B cell (primary cell): ENCODE data around the gene RPRD1A. TPM values are rescaled to one million over a fixed set of nuclear protein-coding genes. Genes with fewer than 3 reads are reported as not detected.

ENCODE experiments used
- ATAC-seq: fragments of 200-7000 bp; cut with Tn5 transposase; one replicate; pipeline ENCODE4 v1.10.0; 2021; ENCODE audit warnings: low read depth, mild to moderate bottlenecking, moderate number of reproducible peaks, moderate library complexity
- CTCF ChIA-PET: fragments of 350-600 bp; sonication (Branson Sonifier 250); formaldehyde crosslinking; loops from one replicate; lab custom pipeline; 2021; ENCODE audit warnings: antibody characterized with exemption, inconsistent platforms; lab: Charles Lee
- POLR2A ChIA-PET: fragments of 350-600 bp; sonication (Branson Sonifier 250); formaldehyde crosslinking; loops from one replicate; lab custom pipeline; 2021; ENCODE audit warnings: antibody characterized with exemption; lab: Charles Lee
- DNase-seq: peaks from one replicate; pipeline ENCODE4 v3.0.0; 2013
- H2AFZ ChIP-seq: 2 replicates; pipeline ENCODE4 v1.6.1; 2012; ENCODE audit warnings: mild to moderate bottlenecking, low read depth, low read length; ENCODE audit not compliant: insufficient read depth, poor library complexity, severe bottlenecking
- H3K27ac ChIP-seq, 2 donors: 1 replicate in 1 of 2; 2 replicates in 1 of 2; pipeline ENCODE4 v1.5.1; 2012 to 2013; ENCODE audit warnings: low read length in 2 of 2, mild to moderate bottlenecking in 2 of 2, moderate library complexity in 1 of 2
- H3K27me3 ChIP-seq, 4 experiments: fragments of 200-600 bp in 1 of 4; sonication (generic) in 1 of 4; replicated peaks in 1 of 4; 1 replicate in 2 of 4; 2 replicates in 2 of 4; pipeline versions ENCODE4 v1.6.1 to v1.7.0; 2013 to 2016; ENCODE audit warnings: low read length in 3 of 4, mild to moderate bottlenecking in 2 of 4, mixed read lengths in 1 of 4, moderate library complexity in 1 of 4; ENCODE audit not compliant: insufficient read depth in 4 of 4, control insufficient read depth in 3 of 4; ENCODE audit errors: control extremely low read depth in 1 of 4
- H3K36me3 ChIP-seq, 2 experiments: replicated peaks in 1 of 2; 1 replicate in 1 of 2; 2 replicates in 1 of 2; pipeline versions ENCODE4 v1.6.1 to v1.7.1; 2013; ENCODE audit warnings: low read length in 1 of 2; ENCODE audit not compliant: insufficient read depth in 2 of 2, control insufficient read depth in 1 of 2; ENCODE audit errors: control extremely low read depth in 1 of 2, extremely low read depth in 1 of 2
- H3K4me1 ChIP-seq, 2 donors: fragments of 200-600 bp in 1 of 2; sonication (generic) in 1 of 2; 1 replicate in 1 of 2; 2 replicates in 1 of 2; pipeline versions ENCODE4 v1.5.1 to v1.6.1; 2013 to 2017; ENCODE audit warnings: low read length in 2 of 2; ENCODE audit not compliant: control insufficient read depth in 2 of 2, insufficient read depth in 2 of 2
- H3K4me2 ChIP-seq: replicated peaks from 2 replicates; pipeline ENCODE3; 2012; ENCODE audit warnings: mild to moderate bottlenecking, low read depth, low read length; ENCODE audit not compliant: poor library complexity, severe bottlenecking
- H3K4me3 ChIP-seq, 5 experiments: fragments of 200-600 bp in 1 of 5; sonication (generic) in 1 of 5; 1 replicate in 3 of 5; 2 replicates in 2 of 5; pipeline versions ENCODE4 v1.5.1 to v1.7.0; 2011 to 2016; ENCODE audit warnings: low read length in 4 of 5, mild to moderate bottlenecking in 4 of 5, low read depth in 2 of 5, control low read depth in 1 of 5, moderate library complexity in 1 of 5; ENCODE audit not compliant: insufficient read depth in 1 of 5; ENCODE audit errors: control extremely low read depth in 1 of 5, extremely low read depth in 1 of 5
- H3K79me2 ChIP-seq: fragments of 200-600 bp; sonication (generic); one replicate; pipeline ENCODE4 v1.6.0; 2016; ENCODE audit warnings: low read length; ENCODE audit not compliant: control insufficient read depth, insufficient read depth
- H3K9ac ChIP-seq: fragments of 200-600 bp; sonication (generic); 2 replicates; pipeline ENCODE4 v1.6.1; 2017; ENCODE audit warnings: mild to moderate bottlenecking, low read length, moderate library complexity
- H3K9me3 ChIP-seq, 3 donors: one replicate each; pipeline versions ENCODE4 v1.6.1 to v1.7.1; 2013; ENCODE audit warnings: low read length in 2 of 3; ENCODE audit not compliant: control insufficient read depth in 2 of 3, insufficient read depth in 1 of 3; ENCODE audit errors: control extremely low read depth in 1 of 3
- H4K20me1 ChIP-seq: 2 replicates; pipeline ENCODE4 v1.6.0; 2012; ENCODE audit warnings: mild to moderate bottlenecking, low read length; ENCODE audit not compliant: insufficient read depth, control insufficient read depth, poor library complexity, severe bottlenecking
- H3K27ac Mint-ChIP-seq: one replicate; pipeline ENCODE4 v1.8.0; 2021; ENCODE audit warnings: mixed read lengths
- H3K27me3 Mint-ChIP-seq: one replicate; pipeline ENCODE4 v1.8.0; 2021; ENCODE audit warnings: mixed read lengths
- H3K4me1 Mint-ChIP-seq: one replicate; pipeline ENCODE4 v1.8.0; 2021; ENCODE audit warnings: mixed read lengths
- H3K4me3 Mint-ChIP-seq: one replicate; pipeline ENCODE4 v1.8.0; 2021; ENCODE audit warnings: mixed read lengths
- H3K9me3 Mint-ChIP-seq: one replicate; pipeline ENCODE4 v1.8.0; 2022; ENCODE audit warnings: mixed read lengths; ENCODE audit not compliant: insufficient read depth
- CTCF ChIP-seq: fragments of 200-600 bp; IDR thresholded peaks from one replicate; pipeline ENCODE4 v1.8.0; 2022; ENCODE audit warnings: antibody characterized with exemption, mild to moderate bottlenecking
- EZH2 ChIP-seq: IDR thresholded peaks from 2 replicates; pipeline ENCODE4 v1.6.1; 2012; ENCODE audit warnings: borderline replicate concordance, low read depth, mild to moderate bottlenecking, moderate library complexity, low read length; ENCODE audit not compliant: insufficient read depth, poor library complexity, severe bottlenecking
- WGBS: methylation state at CpG from one replicate; pipeline ENCODE4 v1.1.5; 2013; ENCODE audit warnings: missing lambda C conversion rate; ENCODE audit not compliant: insufficient coverage; 5-methylcytosine and 5-hydroxymethylcytosine counted together
- intact Hi-C: fragments of 100-400 bp; cut with micrococcal nuclease; formaldehyde crosslinking; loops from one replicate; pipeline ENCODE4 v1.10.0; 2022
- polyA plus RNA-seq: library from polyadenylated mRNA; depleted of rRNA; stranded (reverse); fragments of >200 nt; gene quantifications from 2 replicates; pipeline ENCODE4 v1.2.3, GENCODE V29; 2012
- total RNA-seq, 2 donors: library from RNA; stranded (reverse); fragments of 120-200 nt in 1 of 2; gene quantifications; 1 replicate in 1 of 2; 2 replicates in 1 of 2; pipeline versions ENCODE4 v1.2.3 to v1.2.4, GENCODE V29; 2013 to 2022

RPRD1A gene
- total and polyA plus RNA-seq, 2 donors (not counting 1 experiment from before 2014, with no cell fraction given), result 27.6 to 62.6 TPM

- H3K4me2 ChIP-seq, result no peak overlapping the region
- no peak overlapping the region for H2AFZ ChIP-seq
- peaks cover 9% of the 10 kb centered on the region for H3K27me3 Mint-ChIP-seq
- H3K27ac ChIP-seq, result no peak overlapping the region
- no peaks in the 10 kb centered on the region for H3K4me1 Mint-ChIP-seq
- ChIA-PET CTCF (no interaction called here), POLR2A (no interaction called here)
- H3K27ac Mint-ChIP-seq, result no peak overlapping the region
- H3K36me3 ChIP-seq, result no peaks in the 10 kb centered on the region
- TF ChIP-seq EZH2, result no peak
- no peaks in the 10 kb centered on the region for H3K79me2 ChIP-seq
- H3K27me3 ChIP-seq, result peaks cover 0 to 5% (median 0%) of the 10 kb centered on the region in 4 experiments
- no peak overlapping the region for H3K9ac ChIP-seq
- H3K4me3 Mint-ChIP-seq, result no peak overlapping the region
- ATAC-seq, result no peak
- no peaks in the 10 kb centered on the region for H4K20me1 ChIP-seq
- no peaks in the 10 kb centered on the region for H3K4me1 ChIP-seq
- no peak for DNase-seq
- H3K9me3 ChIP-seq, result no peaks in the 10 kb centered on the region
- no peak overlapping the region for H3K4me3 ChIP-seq
- H3K9me3 Mint-ChIP-seq, result no peaks in the 10 kb centered on the region
- intact Hi-C loops, result no loop called here
Measured at GRCh38 chr18:35942133-35942532, 125.2 kb downstream of the RPRD1A start.

- WGBS, result 100% methylated on average over 2 of the region's 6 CpGs
- Mint-ChIP-seq H3K27me3 (peaks cover 9% of the 10 kb centered on the region), H3K27ac (no peak overlapping the region), H3K4me3 (no peak overlapping the region), H3K4me1 (no peaks in the 10 kb centered on the region), H3K9me3 (no peaks in the 10 kb centered on the region)
- no peaks in the 10 kb centered on the region for H3K79me2 ChIP-seq
- intact Hi-C loops, result no loop called here
- H3K27ac ChIP-seq, result no peak overlapping the region
- H3K27me3 ChIP-seq, result peaks cover 0 to 5% (median 0%) of the 10 kb centered on the region in 4 experiments
- TF ChIP-seq CTCF, result no peak
- no peak for TF ChIP-seq EZH2
- no peak overlapping the region for H3K9ac ChIP-seq
- no peaks in the 10 kb centered on the region for H3K4me1 ChIP-seq
- H3K4me3 ChIP-seq, result no peak overlapping the region
- H2AFZ ChIP-seq, result no peak overlapping the region
- DNase-seq, result no peak
- ChIA-PET CTCF (interaction anchor here (0.7 to 1.1 kb wide), 3 partner anchors 9 to 601 kb away, joined by 4 to 7 read pairs (median 4); no protein-coding TSS in a partner anchor), POLR2A (interaction anchor here (0.6 kb wide), 1 partner anchor 868 kb away, joined by 3 read pairs; no protein-coding TSS in a partner anchor)
- no peaks in the 10 kb centered on the region for H4K20me1 ChIP-seq
- H3K36me3 ChIP-seq, result no peaks in the 10 kb centered on the region
- no peaks in the 10 kb centered on the region for H3K9me3 ChIP-seq
- no peak overlapping the region for H3K4me2 ChIP-seq
- no peak for ATAC-seq
Measured at GRCh38 chr18:35941299-35941698, 126.1 kb downstream of the RPRD1A start.

Other genes with a start within 250 kb of the RPRD1A start
- gene SLC39A6, start 61.8 kb upstream of the RPRD1A start, total RNA-seq, result 18.2 and 19.5 TPM in 2 replicates
- 8.9 and 10.8 TPM in 2 replicates for gene SLC39A6, start 61.8 kb upstream of the RPRD1A start, polyA plus RNA-seq
- gene ELP2, start 62.3 kb upstream of the RPRD1A start, total RNA-seq, result 137 and 169 TPM in 2 replicates
- 45.7 and 65.1 TPM in 2 replicates for gene ELP2, start 62.3 kb upstream of the RPRD1A start, polyA plus RNA-seq
- 0.05 TPM in 2 replicates for gene MOCOS, start 119.9 kb upstream of the RPRD1A start, total RNA-seq
- 0.01 TPM in 1 of 2 replicates, not detected in the other for gene MOCOS, start 119.9 kb upstream of the RPRD1A start, polyA plus RNA-seq
- not detected in 2 replicates for gene FHOD3, start 230.2 kb upstream of the RPRD1A start, total RNA-seq
- not detected in 2 replicates for gene FHOD3, start 230.2 kb upstream of the RPRD1A start, polyA plus RNA-seq